ENCODE results near the gene JDP2.

The JDP2 gene

DNA sequence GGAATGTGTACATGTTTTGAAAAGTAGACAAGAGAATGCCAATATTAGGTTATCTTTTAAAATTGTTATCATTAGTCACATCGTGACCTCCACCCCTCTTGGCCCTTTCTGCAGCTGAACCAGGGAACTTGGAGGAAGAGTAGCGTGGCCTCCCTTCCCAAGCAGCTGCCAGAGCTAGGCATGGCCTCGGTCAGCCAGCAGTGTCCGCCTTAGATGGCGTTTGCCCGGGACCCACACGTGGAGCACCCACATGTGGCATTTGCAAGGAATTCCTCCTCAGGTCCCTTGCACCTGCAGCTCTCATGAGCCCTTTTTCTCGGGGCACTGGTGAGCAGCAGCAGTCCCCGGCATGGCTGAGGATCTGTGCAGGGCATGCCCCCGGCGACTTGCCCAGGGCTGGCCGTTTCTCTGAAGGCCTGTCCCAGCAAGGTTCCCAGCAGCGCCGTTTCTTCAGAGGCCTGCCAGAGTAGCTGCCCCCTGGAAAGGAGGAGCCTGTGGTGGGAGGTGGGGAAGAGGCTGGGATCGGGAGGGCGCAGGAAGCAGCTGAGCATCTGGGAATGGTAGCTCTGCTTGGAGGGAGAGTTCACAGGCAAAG is 10.8 kb downstream of the JDP2 start:
- peak; percentile 10 for DNase-seq

DNA sequence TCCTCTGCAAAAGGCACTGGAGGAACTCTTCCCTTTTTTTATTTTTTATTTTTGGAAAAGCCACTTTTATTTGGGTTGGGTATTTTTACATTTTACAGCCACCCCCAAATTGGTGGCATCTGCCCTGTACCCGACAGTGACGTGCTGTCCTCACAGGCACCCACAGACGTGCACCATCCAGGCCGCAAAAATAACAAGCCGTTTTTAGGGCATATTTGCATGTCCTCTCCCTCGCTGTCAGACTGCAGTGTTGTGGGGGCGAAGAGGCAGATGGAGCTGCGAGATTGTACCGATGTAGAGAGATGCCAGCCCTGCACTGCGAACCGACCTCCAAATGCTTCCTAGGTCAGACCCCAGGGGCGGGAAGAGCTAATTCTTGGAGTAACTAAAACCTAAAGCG is 12.2 kb downstream of the JDP2 start:
- DNase-seq: no peak

DNA sequence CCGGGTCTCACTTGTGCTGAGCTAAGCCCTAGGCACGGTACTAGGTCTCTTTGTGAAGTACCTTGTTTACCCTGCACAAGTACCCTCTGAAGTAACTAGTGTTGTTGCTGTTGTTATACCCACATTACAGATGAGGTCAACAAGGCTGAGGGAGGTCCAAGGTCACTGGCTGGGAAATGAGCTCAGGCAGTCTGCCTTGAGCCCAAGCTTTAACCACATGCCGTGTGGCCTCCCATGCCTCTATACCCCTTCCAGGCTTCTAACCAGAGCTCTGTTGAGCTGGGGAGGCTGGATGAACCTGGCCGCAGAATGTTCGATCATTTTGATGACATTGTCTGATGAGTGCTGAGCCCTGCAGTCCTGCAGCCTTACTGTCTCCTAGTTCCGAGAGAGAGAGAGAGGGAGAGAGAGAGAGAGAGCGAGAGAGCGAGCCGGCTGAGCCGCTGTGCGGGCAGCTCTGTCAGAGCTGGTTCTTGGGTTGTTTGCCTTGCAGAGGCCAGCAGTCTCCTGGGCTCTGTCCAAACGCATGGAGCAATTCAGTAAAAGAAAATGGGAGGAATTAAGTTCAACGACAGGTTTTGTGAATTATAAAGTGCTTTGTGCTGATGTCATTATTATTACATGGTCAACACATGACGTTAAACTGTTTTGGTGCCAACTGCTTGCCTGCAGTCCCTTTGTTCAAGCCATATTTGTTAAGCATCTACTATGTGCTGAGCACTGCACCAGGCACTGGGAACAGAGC is 13.1 kb downstream of the JDP2 start:
- DNase-seq: peak; percentile 58

DNA sequence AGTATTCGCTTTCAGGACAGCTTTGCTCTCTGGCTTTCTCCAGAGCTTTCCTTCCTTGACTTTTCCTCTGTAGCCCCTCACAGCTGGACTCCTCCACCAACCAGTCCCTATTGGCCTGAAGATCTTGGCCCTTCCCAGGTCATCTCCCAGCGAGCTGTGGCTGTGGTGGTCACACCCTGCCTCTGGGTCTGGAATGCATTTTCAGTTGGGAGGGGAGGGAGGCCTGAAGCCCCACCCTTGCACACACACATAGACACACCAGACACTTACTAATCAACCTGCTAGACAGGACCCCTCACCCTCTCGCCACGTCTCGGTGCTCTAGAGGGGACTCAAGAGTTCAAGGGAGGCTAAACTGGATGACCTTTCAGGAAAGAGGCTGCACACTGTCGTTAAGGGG is 13.9 kb downstream of the JDP2 start:
- no peak for DNase-seq

DNA sequence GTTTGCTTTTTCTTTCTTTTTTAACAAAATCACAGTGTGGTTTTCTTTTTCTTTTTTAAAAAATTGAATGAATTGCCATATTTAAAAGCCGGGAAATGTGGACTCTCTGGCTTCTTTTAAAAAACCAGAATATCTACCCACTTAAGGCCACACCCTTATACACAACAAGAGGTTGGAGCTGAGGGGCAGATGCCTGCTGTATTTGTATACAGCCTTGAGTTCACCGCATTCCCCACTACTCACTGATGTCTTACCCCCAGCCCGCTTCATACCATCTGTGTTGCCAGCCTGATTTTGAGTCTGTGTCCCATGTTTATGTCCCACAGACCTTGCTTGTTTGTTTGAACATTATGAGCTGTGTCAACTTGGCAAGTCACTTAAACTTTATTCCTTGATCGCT is 14.3 kb downstream of the JDP2 start:
- DNase-seq: no peak

GRCh38 chr14:75442642-75443041 is 14.8 kb downstream of the JDP2 start:
- DNase-seq: no peak

- no peak for DNase-seq
Measured at GRCh38 chr14:75443203-75443969, 15.6 kb downstream of the JDP2 start.

DNA sequence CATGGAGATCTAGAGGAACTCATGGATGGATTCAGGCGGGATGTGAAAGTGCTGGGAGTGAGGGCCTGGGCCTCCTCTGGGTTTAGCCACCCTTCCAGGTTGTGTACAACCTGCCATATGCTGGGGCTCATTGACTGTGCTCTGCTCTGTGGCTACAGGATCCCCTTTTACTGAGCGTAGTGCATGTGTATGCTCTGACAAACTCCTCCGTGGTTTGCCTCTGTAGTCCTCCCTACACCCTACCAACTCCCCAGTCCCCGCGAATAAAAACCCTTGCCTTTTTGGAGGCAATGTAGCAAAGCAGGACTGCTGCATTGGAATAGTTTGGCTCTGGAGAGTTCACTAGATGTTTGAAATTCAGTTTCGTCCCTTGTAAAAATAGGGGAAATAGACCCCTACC is 17.4 kb downstream of the JDP2 start:
- no peak for DNase-seq

DNA sequence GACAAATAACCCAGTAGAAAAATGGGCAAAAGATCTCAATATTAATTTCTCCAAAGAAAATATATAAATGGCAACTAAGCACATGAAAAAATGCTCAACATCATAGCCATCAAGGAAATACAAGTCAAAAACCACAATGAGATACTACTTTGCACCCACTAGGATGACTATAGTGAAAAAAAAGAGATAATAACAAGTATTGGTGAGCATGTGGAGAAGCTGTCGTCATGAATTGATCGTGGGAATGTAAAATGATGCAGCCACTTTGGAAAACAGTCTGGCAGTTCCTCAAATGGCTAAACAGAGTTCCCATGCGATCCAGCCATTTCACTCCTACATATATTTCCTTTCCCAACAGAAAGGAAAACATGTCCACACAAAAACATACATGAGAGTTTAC is 18.1 kb downstream of the JDP2 start:
- no peak for DNase-seq

DNA sequence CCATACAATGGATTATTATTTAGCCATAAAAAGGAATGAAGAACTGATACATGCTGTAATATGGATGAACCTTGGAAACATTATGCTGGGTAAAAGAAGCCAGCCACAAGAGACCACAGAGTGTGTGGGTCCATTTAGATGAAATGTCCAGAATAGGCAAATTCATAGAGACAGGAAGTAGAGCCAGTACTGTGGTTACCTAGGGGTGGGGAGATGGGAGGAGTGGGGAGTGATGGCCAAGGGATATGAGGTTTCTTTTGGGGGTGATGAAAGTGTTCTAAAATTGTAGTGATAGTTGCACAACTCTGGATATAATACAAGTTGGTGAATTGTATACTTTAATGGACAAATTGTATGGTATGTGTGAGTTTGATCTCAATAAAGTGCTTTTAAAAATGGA is 18.6 kb downstream of the JDP2 start:
- DNase-seq: no peak

- DNase-seq: no peak
Measured at GRCh38 chr14:75448209-75448608, 20.4 kb downstream of the JDP2 start.

DNA sequence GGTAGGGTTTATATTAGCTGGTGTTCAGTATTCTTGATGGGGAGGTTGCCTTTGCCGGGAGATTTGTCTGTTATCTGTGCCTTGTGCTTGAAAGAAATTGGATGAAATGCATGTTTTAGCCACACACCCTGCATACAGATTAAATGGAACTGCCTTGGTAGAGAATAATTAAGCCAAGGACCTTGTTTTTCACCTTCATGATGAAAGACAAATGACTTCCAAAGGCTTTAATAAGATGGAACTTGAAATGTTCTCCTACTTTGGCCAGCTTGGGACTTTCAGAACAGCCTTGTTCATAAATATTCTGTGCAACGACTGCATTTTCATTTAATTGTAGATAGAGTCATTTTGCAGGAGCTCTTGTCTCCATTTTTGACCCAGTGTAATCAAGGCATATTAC is 21.2 kb downstream of the JDP2 start:
- DNase-seq: no peak

DNA sequence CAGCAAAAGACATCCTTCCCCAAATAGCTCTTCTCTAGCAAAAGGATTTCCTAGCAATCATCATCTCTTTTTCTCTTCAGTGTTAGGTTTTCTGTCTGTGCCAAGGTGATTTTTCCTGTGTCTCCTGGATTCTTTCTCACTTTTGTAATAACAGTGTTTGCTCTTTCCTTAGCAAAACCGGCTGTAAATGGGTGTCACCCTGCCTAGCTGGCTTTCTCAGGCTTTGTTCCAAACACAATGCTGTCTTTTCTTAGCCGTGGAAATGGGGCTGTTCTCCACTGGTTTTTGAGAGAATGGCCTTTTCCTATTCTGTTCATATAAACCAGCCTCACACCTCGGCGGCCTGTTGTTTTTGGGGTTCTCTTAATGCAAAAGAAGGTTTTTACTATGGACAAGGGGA is 21.9 kb downstream of the JDP2 start:
- peak; percentile 14 for DNase-seq

DNA sequence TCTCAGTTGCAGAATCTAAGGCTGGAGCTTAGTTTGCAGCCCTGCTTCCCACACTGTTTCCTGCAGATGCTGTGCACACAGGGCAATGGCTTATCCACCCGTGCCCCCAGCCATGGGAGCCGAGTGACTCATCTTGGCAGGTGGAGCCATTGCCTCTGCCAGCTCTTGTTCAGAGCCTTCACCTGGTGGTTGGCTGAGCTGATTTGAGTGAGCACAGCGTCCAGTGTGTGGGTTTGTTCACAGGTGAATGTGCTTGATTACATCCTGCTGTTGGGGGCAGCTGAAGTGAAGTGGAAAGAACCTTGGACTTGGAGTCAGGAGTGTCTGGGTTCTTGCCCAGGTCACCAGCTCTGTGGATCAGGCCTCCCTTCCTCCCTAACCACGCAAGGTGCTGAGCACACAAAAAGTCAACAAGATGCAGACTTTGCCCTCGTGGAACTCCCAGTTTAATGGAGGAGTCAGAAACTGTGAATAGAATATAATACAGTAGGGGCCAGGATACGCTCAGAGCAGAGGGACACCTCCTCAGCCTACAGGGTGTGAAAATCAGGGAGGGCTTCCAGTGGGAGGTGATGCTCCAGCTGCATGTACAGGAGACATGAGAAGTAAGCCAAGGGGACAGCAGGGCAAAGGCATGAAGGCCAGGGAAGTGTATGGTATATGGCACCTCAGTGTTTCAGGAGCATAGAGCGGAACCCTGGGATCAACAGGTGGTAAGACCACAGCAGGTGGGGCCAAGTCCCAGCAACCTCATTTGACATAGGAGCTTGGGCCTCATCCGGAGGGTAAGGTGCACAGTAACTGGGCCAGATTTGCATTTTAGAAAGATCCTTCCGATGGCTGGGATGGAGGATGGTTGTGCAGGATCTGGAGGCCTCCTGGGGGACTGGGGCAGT is 22.8 kb downstream of the JDP2 start:
- no peak for DNase-seq

DNA sequence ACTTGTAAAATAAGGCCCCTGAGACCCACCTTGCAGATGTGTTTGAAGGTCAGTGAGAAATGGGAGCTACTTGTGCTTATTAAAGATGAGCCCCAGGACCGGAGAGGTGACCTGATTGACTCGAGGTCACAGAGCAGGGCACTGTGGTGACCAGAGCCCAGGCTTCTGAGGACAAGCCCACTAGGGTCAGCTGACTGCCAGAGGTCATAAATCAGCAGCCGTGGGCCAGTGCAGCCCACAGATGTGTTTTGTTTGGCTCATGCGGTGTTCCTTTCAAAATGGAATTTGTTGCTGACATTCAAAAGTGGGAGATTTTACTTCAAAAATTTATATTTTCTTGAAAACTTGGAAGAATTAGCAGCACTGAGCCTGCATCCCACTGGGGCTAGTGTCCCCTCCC is 24.5 kb downstream of the JDP2 start:
- DNase-seq: no peak

DNA sequence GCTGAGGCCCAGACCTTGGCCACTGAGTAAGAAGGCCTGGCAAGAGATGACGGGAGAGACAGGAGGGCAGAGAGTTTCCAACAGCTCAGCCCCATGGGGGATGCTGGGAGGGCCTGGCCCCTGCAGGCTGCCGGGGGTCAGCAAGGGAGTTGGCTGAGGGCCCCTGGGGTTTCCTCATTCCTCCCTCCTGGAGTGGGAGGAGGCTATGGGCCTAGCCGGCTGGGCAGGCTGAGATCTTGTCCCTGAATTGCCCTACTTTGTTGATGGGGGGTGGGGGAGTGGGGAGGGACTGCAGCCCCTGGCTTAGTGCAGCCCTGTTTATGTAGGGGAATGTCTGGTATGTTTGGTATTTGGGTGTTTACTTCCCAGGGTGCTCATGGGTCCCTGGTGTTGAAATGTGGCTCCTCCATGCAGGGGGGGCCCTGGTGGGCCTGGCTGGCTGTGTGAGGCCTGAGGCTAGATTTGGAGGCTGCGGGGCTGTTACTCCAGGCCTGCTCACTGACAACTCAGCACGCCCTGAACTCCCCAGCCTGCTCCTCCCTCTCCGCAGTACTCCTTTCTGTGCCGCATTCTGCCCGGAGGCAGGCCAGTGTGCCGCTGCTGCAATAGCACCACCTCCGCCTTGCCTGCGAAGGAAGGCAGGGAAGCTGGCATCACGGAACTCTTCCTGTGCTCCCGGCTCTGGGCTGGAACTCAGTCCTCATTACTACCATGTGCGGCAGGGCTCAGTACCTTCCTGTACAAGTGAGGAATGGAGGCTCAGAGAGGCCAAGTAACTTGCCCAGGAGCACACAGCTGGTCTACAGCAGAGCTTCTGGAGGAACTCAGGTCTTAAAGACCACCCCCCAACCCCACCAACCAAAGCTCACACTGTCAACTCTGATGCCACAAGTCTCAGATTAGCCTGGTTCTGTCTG is 25.3 kb downstream of the JDP2 start:
- peak; percentile 16 for DNase-seq

- DNase-seq: no peak
Measured at GRCh38 chr14:75453817-75454434, 26.1 kb downstream of the JDP2 start.

GRCh38 chr14:75454963-75455546 is 27.2 kb downstream of the JDP2 start:
- peak; percentile 6 for DNase-seq

DNA sequence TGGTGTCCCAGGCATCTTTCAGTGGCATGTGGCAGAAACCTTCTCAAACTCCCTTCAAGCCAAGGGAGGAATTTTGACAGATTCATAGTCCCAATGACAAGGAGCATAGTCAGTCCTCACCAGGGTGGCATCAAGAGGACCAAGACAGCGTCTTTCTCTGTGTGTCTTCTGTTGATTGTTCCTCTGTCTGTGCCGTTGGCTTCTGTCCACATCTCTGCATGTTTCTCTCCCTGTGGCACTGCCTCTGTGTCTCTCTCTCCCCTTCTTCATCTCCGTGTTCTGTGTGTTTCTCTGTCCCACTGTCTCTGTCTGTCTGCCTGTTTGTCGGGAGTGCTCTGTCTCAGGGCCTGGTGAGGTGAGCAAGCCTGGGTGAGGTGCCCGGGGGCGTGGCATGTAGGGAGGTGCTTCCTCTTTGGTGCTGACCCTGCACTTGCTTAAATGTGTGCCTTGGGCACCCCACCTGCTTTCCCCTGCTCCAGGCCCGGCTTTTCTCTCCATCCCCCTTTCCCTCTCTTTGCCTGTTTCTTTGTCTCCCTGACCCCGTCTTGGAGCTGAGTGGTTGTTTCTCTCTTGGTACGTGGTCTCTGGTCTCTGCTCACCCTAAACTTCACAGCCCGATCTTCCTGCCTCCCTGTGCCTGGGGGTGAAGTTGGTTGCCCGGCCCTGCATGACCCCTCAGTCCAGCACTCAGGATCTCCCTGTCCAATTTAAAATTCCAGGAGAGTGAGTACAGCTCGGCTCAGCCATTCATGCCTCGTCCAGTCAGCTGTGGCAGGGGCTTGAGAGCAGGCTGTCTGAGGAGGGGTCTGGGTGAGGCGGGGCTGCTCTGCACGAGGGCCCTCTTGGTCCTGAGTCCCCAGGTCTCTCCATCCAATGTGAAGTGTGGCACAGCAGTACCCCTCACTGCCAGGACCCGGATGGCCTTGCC is 28.5 kb downstream of the JDP2 start:
- DNase-seq: no peak

- no peak for DNase-seq
Measured at GRCh38 chr14:75456997-75457335, 29.1 kb downstream of the JDP2 start.

Data from midbrain (tissue), 1 donor.